ENCODE results near the gene MAGEL2. TPM values are rescaled to one million over a fixed set of nuclear protein-coding genes. Genes with fewer than 3 reads are reported as not detected.

Gene MAGEL2
- total and polyA plus RNA-seq, 2 of the 8 experiments (the other 6 are each of a cell fraction or from before 2014, with no cell fraction given): 0.63 to 4.5 TPM

DNA sequence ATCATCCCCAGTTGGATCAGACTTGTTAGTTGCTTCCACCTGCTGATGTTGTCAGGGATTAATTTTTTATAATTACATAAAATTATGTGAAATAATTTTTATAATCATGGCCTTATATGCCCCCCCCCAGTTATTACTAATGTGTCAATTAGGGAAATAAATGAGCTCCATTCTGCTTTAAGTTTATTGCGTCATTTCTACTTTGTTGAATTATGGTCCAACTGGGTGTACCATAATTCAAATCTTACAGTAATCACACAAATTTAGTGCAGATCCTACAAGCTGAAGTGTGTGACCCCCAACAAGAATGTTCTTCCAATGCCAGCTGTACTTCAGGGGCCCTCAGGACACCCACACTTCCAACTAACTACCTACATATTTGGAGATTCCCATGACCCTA is 46.9 kb upstream of the MAGEL2 start:
- no peak for TF ChIP-seq CBX5 (IDR thresholded peaks at IDR 0.05; ENCODE audit: low read depth, low read length)
- no peak for TF ChIP-seq CHD2 (IDR thresholded peaks at IDR 0.05; ENCODE audit: low read length)
- no peak for TF ChIP-seq USF2 (IDR thresholded peaks at IDR 0.05; ENCODE audit: low read length)
- no peak for TF ChIP-seq POLR2AphosphoS5 (IDR thresholded peaks at IDR 0.05; ENCODE audit: low read depth, low read length)
- no peak for TF ChIP-seq RAD21 (IDR thresholded peaks at IDR 0.05 in 1 of 2, conservative IDR thresholded peaks at IDR 0.05 in 1 of 2; ENCODE audit: low read depth in 2 of 2, low read length in 2 of 2)
- TF ChIP-seq RXRA (IDR thresholded peaks at IDR 0.05; ENCODE audit: insufficient read depth, low read depth, low read length): no peak
- no peak for TF ChIP-seq FOSL1 (IDR thresholded peaks at IDR 0.05; ENCODE audit: insufficient read depth, low read depth, low read length)
- no peak for TF ChIP-seq ASH2L (IDR thresholded peaks at IDR 0.05; ENCODE audit: low read length)
- TF ChIP-seq SIRT6 (IDR thresholded peaks at IDR 0.05; ENCODE audit: low read length): no peak
- no peak for TF ChIP-seq SAP30 (IDR thresholded peaks at IDR 0.05; ENCODE audit: insufficient read depth, insufficient replicate concordance, low read length)
- TF ChIP-seq RBBP5 (IDR thresholded peaks at IDR 0.05; ENCODE audit: borderline replicate concordance, low read depth, low read length): no peak
- no peak overlapping the region for H3K56ac ChIP-seq (replicated peaks; ENCODE audit: insufficient read length, low read depth, low read length)
- H3K36me3 ChIP-seq (ENCODE audit: control insufficient read depth in 2 of 4, insufficient read depth in 4 of 4, low read length in 3 of 4): no peaks in the 10 kb centered on the region
- no peak overlapping the region for H2AK5ac ChIP-seq (ENCODE audit: low read depth, low read length)
- no peak overlapping the region for H2BK120ac ChIP-seq (replicated peaks; ENCODE audit: low read depth, low read length)
- no peaks in the 10 kb centered on the region for H3K79me1 ChIP-seq (ENCODE audit: low read depth, low read length)
- no peak overlapping the region for H2BK12ac ChIP-seq (ENCODE audit: low read depth, low read length)
- H3K9me3 ChIP-seq (ENCODE audit: insufficient read depth in 2 of 2, low read depth in 1 of 2, low read length in 1 of 2): peaks cover 26 to 50% of the 10 kb centered on the region in 2 experiments
- H3K79me2 ChIP-seq (ENCODE audit: control insufficient read depth in 1 of 2, insufficient read depth in 2 of 2, low read length in 2 of 2): no peaks in the 10 kb centered on the region
- ChIA-PET POLR2A (ENCODE audit: partially characterized antibody) (no interaction called here), CTCF (ENCODE audit: partially characterized antibody) (no interaction called here)
- H3K4me2 ChIP-seq (ENCODE audit: insufficient read depth in 1 of 2, low read depth in 2 of 2, low read length in 2 of 2): no peak overlapping the region
- no peak overlapping the region for H3K4ac ChIP-seq (replicated peaks; ENCODE audit: insufficient read length, low read depth, low read length)
- H3K23ac ChIP-seq (ENCODE audit: insufficient read length): no peak overlapping the region
- H2BK15ac ChIP-seq (ENCODE audit: low read length): no peak overlapping the region
- H3K18ac ChIP-seq (ENCODE audit: extremely low read depth, low read length): no peak overlapping the region
- H2BK5ac ChIP-seq (ENCODE audit: low read depth, low read length): no peak overlapping the region
- H3K27me3 ChIP-seq (replicated peaks in 1 of 4; ENCODE audit: control insufficient read depth in 3 of 4, extremely low read depth in 1 of 4, insufficient read depth in 3 of 4, low read length in 3 of 4): no peaks in the 10 kb centered on the region
- no peak overlapping the region for H4K8ac ChIP-seq (ENCODE audit: extremely low read depth, insufficient read depth, low read length)
- no peak overlapping the region for H4K5ac ChIP-seq (ENCODE audit: insufficient read length, low read depth, low read length)
- no peak for FAIRE-seq
- H4K91ac ChIP-seq (replicated peaks; ENCODE audit: insufficient read length, low read length): no peak overlapping the region
- DNase-seq (ENCODE audit: low read depth in 1 of 2, low spot score in 2 of 2): no peak
- H2AFZ ChIP-seq (ENCODE audit: low read length): no peak overlapping the region
- H4K20me1 ChIP-seq (replicated peaks in 1 of 2; ENCODE audit: control insufficient read depth in 1 of 2, insufficient read depth in 2 of 2, low read length in 2 of 2): no peaks in the 10 kb centered on the region
- no peaks in the 10 kb centered on the region for H3K23me2 ChIP-seq (ENCODE audit: low read depth, low read length)
- no peak overlapping the region for H2BK20ac ChIP-seq (ENCODE audit: low read length)
- 95% methylated on average over 1 of the region's 1 CpG; no CpG with 5 or more reads in 1 of the 2 experiments for WGBS, 2 experiments (ENCODE audit: extremely low coverage in 1 of 2, insufficient coverage in 1 of 2, insufficient read length in 1 of 2, insufficient replicate concordance in 2 of 2, low coverage in 1 of 2, low lambda C conversion rate in 2 of 2, missing lambda C conversion rate in 1 of 2)
- no peak overlapping the region for H3K27ac ChIP-seq (ENCODE audit: low read depth, low read length)
- H3K9ac ChIP-seq (replicated peaks in 1 of 4; ENCODE audit: extremely low read depth in 1 of 4, low read depth in 3 of 4, low read length in 3 of 4): no peak overlapping the region
- H3K4me3 ChIP-seq (ENCODE audit: extremely low read depth in 1 of 4, insufficient read depth in 2 of 4, low read depth in 3 of 4, low read length in 4 of 4): no peak overlapping the region
- H3K4me1 ChIP-seq (replicated peaks in 1 of 4; ENCODE audit: control insufficient read depth in 3 of 4, insufficient read depth in 4 of 4, low read length in 3 of 4): 0 out of 7 replicates have a peak, but pooled peaks cover 0 to 2% (median 0%) of the 10 kb centered on the region in 4 experiments
- H3K14ac ChIP-seq (ENCODE audit: insufficient read length): no peak overlapping the region
